Neuronal stem cell (in vitro differentiated cells): ENCODE results near the gene TBX2.

Experiments used
- DNase-seq: peaks from one replicate; pipeline ENCODE4 v3.0.0-alpha.2; 2013; ENCODE audit warnings: low spot score
- H2AFZ ChIP-seq: one replicate; pipeline ENCODE4 v1.6.1; 2013; ENCODE audit warnings: mild to moderate bottlenecking, low read length, inconsistent platforms
- H2AK5ac ChIP-seq: 2 replicates; pipeline ENCODE4 v1.6.1; 2013; ENCODE audit warnings: low read depth, mild to moderate bottlenecking, inconsistent platforms, low read length, moderate library complexity, mixed read lengths
- H2BK120ac ChIP-seq: 2 replicates; pipeline ENCODE4 v1.6.1; 2013; ENCODE audit warnings: low read depth, mild to moderate bottlenecking, inconsistent platforms, low read length, moderate library complexity, mixed read lengths
- H2BK12ac ChIP-seq: one replicate; pipeline ENCODE4 v1.6.1; 2013; ENCODE audit warnings: low read length, inconsistent platforms
- H2BK15ac ChIP-seq: 2 replicates; pipeline ENCODE4 v1.6.1; 2013; ENCODE audit warnings: mild to moderate bottlenecking, low read length, inconsistent platforms, mixed read lengths
- H2BK5ac ChIP-seq: one replicate; pipeline ENCODE4 v1.6.1; 2013; ENCODE audit warnings: inconsistent platforms, mild to moderate bottlenecking, low read length, moderate library complexity
- H3K14ac ChIP-seq: one replicate; pipeline ENCODE4 v1.6.1; 2013; ENCODE audit warnings: low read length, inconsistent platforms
- H3K18ac ChIP-seq: 2 replicates; pipeline ENCODE4 v1.6.1; 2013; ENCODE audit warnings: low read length, inconsistent platforms
- H3K23ac ChIP-seq: 2 replicates; pipeline ENCODE4 v1.6.1; 2013; ENCODE audit warnings: low read depth, mild to moderate bottlenecking, mixed read lengths, low read length, inconsistent platforms; ENCODE audit not compliant: poor library complexity
- H3K27ac ChIP-seq: replicated peaks from 3 replicates; pipeline ENCODE4 v1.5.1; 2013; ENCODE audit warnings: low read length, inconsistent platforms
- H3K27me3 ChIP-seq, 3 experiments: 2 replicates each; pipeline ENCODE4 v1.6.1; 2013; ENCODE audit warnings: low read length in 3 of 3, mild to moderate bottlenecking in 2 of 3, inconsistent platforms in 1 of 3, low read depth in 1 of 3, mixed read lengths in 1 of 3, moderate library complexity in 1 of 3; ENCODE audit not compliant: control insufficient read depth in 3 of 3, insufficient read depth in 3 of 3
- H3K36me3 ChIP-seq, 2 donors: replicated peaks in 1 of 2; 2 replicates each; pipeline ENCODE4 v1.6.1; 2013; ENCODE audit warnings: low read length in 2 of 2; ENCODE audit not compliant: control insufficient read depth in 2 of 2, insufficient read depth in 2 of 2
- H3K4ac ChIP-seq: 2 replicates; pipeline ENCODE4 v1.6.1; 2013; ENCODE audit warnings: inconsistent platforms, mild to moderate bottlenecking, low read length, moderate library complexity
- H3K4me1 ChIP-seq, 2 donors: 1 replicate in 1 of 2; 2 replicates in 1 of 2; pipeline ENCODE4 v1.6.1; 2013; ENCODE audit warnings: low read length in 2 of 2, low read depth in 1 of 2; ENCODE audit not compliant: control insufficient read depth in 2 of 2, insufficient read depth in 1 of 2
- H3K4me2 ChIP-seq: one replicate; pipeline ENCODE4 v1.6.1; 2013; ENCODE audit warnings: mild to moderate bottlenecking, low read length, inconsistent platforms; ENCODE audit not compliant: insufficient read depth, poor library complexity, severe bottlenecking
- H3K4me3 ChIP-seq, 2 donors: 2 replicates each; pipeline ENCODE4 v1.5.1; 2013; ENCODE audit warnings: low read length in 2 of 2, mild to moderate bottlenecking in 2 of 2, inconsistent platforms in 1 of 2, moderate library complexity in 1 of 2
- H3K79me1 ChIP-seq: one replicate; pipeline ENCODE4 v1.6.1; 2013; ENCODE audit warnings: low read depth, mild to moderate bottlenecking, inconsistent platforms, low read length, moderate library complexity
- H3K9ac ChIP-seq: one replicate; pipeline ENCODE4 v1.6.1; 2013; ENCODE audit warnings: mild to moderate bottlenecking, low read depth, low read length, inconsistent platforms; ENCODE audit not compliant: poor library complexity
- H3K9me3 ChIP-seq, 2 donors: replicated peaks in 1 of 2; 2 replicates each; pipeline versions ENCODE3 to v1.6.1; 2013; ENCODE audit warnings: low read length in 2 of 2, mild to moderate bottlenecking in 2 of 2, inconsistent platforms in 1 of 2, low read depth in 1 of 2, mixed read lengths in 1 of 2, moderate library complexity in 1 of 2; ENCODE audit not compliant: control insufficient read depth in 2 of 2, insufficient read depth in 1 of 2
- H4K8ac ChIP-seq: one replicate; pipeline ENCODE4 v1.6.1; 2013; ENCODE audit warnings: low read depth, mild to moderate bottlenecking, inconsistent platforms, low read length, moderate library complexity
- H4K91ac ChIP-seq: one replicate; pipeline ENCODE4 v1.6.1; 2013; ENCODE audit warnings: low read length, low read depth, mild to moderate bottlenecking, inconsistent platforms; ENCODE audit not compliant: poor library complexity
- WGBS, 2 donors: extraction: QIAGEN DNeasy Blood & Tissue Kit; methylation state at CpG; one replicate each; pipeline ENCODE4 v1.1.7; 2013; ENCODE audit warnings: missing lambda C conversion rate in 2 of 2, mixed read lengths in 1 of 2; ENCODE audit not compliant: insufficient read length in 2 of 2, insufficient replicate concordance in 1 of 2; ENCODE audit errors: extremely low coverage in 2 of 2; 5-methylcytosine and 5-hydroxymethylcytosine counted together

The TBX2 gene

GRCh38 chr17:61410141-61411010, 10.7 kb downstream of the TBX2 start:
- H2AFZ ChIP-seq, result peak overlapping the region; percentile 100
- H2BK15ac ChIP-seq, result peak overlapping the region; percentile 71
- H3K4me1 ChIP-seq, result peaks cover 7% of the 10 kb centered on the region in 2 donors
- no peak overlapping the region for H2BK5ac ChIP-seq
- no peaks in the 10 kb centered on the region for H3K36me3 ChIP-seq
- H3K14ac ChIP-seq, result no peak overlapping the region
- H3K18ac ChIP-seq, result peak overlapping the region; percentile 83
- H4K91ac ChIP-seq, result no peak overlapping the region
- peak overlapping the region; percentile 25 to 60 for H3K4me3 ChIP-seq
- peak overlapping the region; percentile 78 for H3K9ac ChIP-seq
- peaks cover 2 to 23% of the 10 kb centered on the region in 2 donors for H3K9me3 ChIP-seq
- no peak overlapping the region for H3K27ac ChIP-seq
- DNase-seq, result peak; percentile 68
- H3K79me1 ChIP-seq, result no peaks in the 10 kb centered on the region
- H3K4ac ChIP-seq, result no peak overlapping the region
- H2AK5ac ChIP-seq, result peak overlapping the region; percentile 42
- H2BK120ac ChIP-seq, result no peak overlapping the region
- H3K23ac ChIP-seq, result no peak overlapping the region
- H3K4me2 ChIP-seq, result peak overlapping the region; percentile 90
- peaks cover 46 to 88% (median 78%) of the 10 kb centered on the region in 3 experiments for H3K27me3 ChIP-seq
- no CpG with 5 or more reads among the region's 48 CpGs for WGBS, 2 donors
- no peak overlapping the region for H4K8ac ChIP-seq
- no peak overlapping the region for H2BK12ac ChIP-seq

GRCh38 chr17:61411011-61411260, 11.3 kb downstream of the TBX2 start:
- Histone ChIP-seq H4K91ac (no peak overlapping the region), H2BK120ac (no peak overlapping the region), H3K9ac (peak overlapping the region; percentile 78), H3K4me3 (peak overlapping the region; percentile 60 to 75), H3K4me1 (peaks cover 6% of the 10 kb centered on the region in 2 donors), H2AK5ac (no peak overlapping the region), H2BK15ac (peak overlapping the region; percentile 71), H2BK5ac (no peak overlapping the region), H4K8ac (no peak overlapping the region), H3K23ac (no peak overlapping the region), H3K27me3 (peaks cover 41 to 82% (median 73%) of the 10 kb centered on the region in 3 experiments), H3K14ac (no peak overlapping the region), H2AFZ (peak overlapping the region; percentile 100), H3K36me3 (no peaks in the 10 kb centered on the region), H3K4ac (no peak overlapping the region), H3K4me2 (peak overlapping the region; percentile 90), H3K27ac (no peak overlapping the region), H3K9me3 (peaks cover 2 to 26% of the 10 kb centered on the region in 2 donors), H2BK12ac (no peak overlapping the region), H3K79me1 (no peaks in the 10 kb centered on the region), H3K18ac (peak overlapping the region; percentile 83)
- no CpG with 5 or more reads among the region's 29 CpGs for WGBS, 2 donors
- no peak for DNase-seq

GRCh38 chr17:61411261-61412142, 11.9 kb downstream of the TBX2 start:
- Histone ChIP-seq H3K9me3 (peaks cover 2 to 23% of the 10 kb centered on the region in 2 donors), H3K79me1 (no peaks in the 10 kb centered on the region), H2AK5ac (no peak overlapping the region), H4K8ac (no peak overlapping the region), H3K9ac (peak overlapping the region; percentile 63), H2BK5ac (peak overlapping the region; percentile 62), H3K36me3 (no peaks in the 10 kb centered on the region), H3K23ac (no peak overlapping the region), H3K4me3 (peak overlapping the region; percentile 60 to 75), H4K91ac (no peak overlapping the region), H3K14ac (peak overlapping the region; percentile 17), H3K27me3 (peaks cover 36 to 80% (median 67%) of the 10 kb centered on the region in 3 experiments), H3K18ac (peak overlapping the region; percentile 90), H2BK120ac (no peak overlapping the region), H3K4ac (no peak overlapping the region), H3K4me2 (peak overlapping the region; percentile 90), H3K4me1 (peaks cover 6 to 9% of the 10 kb centered on the region in 2 donors), H2BK15ac (peak overlapping the region; percentile 31), H2BK12ac (peak overlapping the region; percentile 47), H2AFZ (peak overlapping the region; percentile 100), H3K27ac (no peak overlapping the region)
- peak; percentile 77 for DNase-seq
- WGBS, 2 donors, result no CpG with 5 or more reads among the region's 75 CpGs
